ENCODE data around the gene KLHL2.

The KLHL2 gene

DNA sequence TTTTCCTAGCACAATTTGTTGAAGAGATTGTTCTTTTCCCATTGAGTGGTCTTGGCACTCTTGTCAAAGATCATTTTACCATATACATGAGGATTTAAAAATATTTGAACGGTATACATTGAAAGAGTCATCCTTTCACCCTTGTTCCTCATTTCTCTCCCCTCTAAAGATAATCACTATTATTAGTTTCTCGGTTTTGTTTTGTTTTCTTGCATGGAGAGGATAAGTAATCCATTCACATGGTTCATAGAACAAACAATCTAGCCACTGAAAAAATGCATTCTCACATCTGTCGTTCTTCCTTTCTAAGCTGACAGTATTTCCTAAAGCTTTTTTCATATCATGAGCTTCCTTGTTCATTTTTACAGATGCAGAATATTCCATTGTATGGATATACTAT, 80.9 kb downstream of the KLHL2 start:
- no peak overlapping the region for H3K4me3 ChIP-seq (ENCODE audit: low read depth, low read length)
- no peaks in the 10 kb centered on the region for H3K36me3 ChIP-seq (ENCODE audit: control insufficient read depth in 2 of 2, insufficient read depth in 1 of 2, low read length in 2 of 2)
- no peaks in the 10 kb centered on the region for H3K4me1 ChIP-seq (ENCODE audit: control insufficient read depth, insufficient read depth, low read length)

DNA sequence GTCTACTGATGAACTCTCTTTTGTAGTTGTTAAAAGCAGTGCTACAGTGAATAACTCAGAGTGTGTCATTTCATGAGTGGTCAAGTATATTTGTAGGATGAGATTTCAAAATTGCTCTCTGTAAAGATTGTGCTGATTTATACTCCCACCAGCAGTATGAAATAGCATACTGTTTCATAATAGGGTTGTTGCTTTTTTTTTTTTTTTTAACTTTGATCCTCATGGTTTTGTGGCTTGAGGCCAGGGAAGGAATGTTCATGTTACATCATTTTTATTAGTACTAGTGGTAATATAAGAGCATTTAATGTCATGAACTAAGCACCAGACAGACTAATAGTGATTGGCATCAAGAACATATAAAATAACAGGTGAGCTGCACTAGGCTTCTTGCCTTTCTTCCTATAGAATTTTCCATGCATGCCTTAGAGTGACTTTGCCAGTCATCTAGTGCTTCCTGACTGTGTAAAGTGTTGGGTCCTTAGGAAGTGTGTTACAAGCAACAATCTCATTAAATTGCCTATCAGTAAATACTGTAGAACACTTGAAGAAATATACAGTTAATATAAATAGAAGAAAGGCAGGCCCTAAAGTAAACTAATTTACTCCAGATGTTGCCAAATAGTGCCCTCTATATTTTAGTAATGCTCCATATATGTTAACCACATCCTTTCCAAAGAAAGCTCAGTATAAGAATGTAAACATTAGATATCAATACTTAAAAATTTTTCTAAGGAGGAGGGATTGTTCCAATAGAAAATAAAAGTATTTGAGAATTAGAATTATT, 81.5 kb downstream of the KLHL2 start:
- no peaks in the 10 kb centered on the region for H3K36me3 ChIP-seq (ENCODE audit: control insufficient read depth in 2 of 2, insufficient read depth in 1 of 2, low read length in 2 of 2)

More for the DNA sequence above, 80.9 kb downstream of the KLHL2 start:
- no peaks in the 10 kb centered on the region for H3K9me3 ChIP-seq (ENCODE audit: control insufficient read depth, insufficient read depth, low read depth, low read length)
- ChIA-PET POLR2A (no interaction called here), CTCF (no interaction called here)
- no peak overlapping the region for H3K27ac ChIP-seq (ENCODE audit: extremely low read depth, low read depth, low read length)
- TF ChIP-seq ZNF514 (tag by site-specific recombination; IDR thresholded peaks at IDR 0.05) (no peak), KLF7 (tag by site-specific recombination; IDR thresholded peaks at IDR 0.05; ENCODE audit: borderline replicate concordance) (no peak), ZNF629 (tag by site-specific recombination; IDR thresholded peaks at IDR 0.05) (no peak), ZNF510 (tag by site-specific recombination; IDR thresholded peaks at IDR 0.05; ENCODE audit: insufficient replicate concordance) (no peak), ZNF433 (tag by site-specific recombination; IDR thresholded peaks at IDR 0.05; ENCODE audit: low read depth) (no peak), ZNF776 (tag by site-specific recombination; IDR thresholded peaks at IDR 0.05; ENCODE audit: borderline replicate concordance) (no peak), ZNF561 (tag by site-specific recombination; IDR thresholded peaks at IDR 0.05; ENCODE audit: borderline replicate concordance) (no peak), ZNF585B (tag by site-specific recombination; IDR thresholded peaks at IDR 0.05) (no peak)
- TF ChIP-seq, protein P1, sequence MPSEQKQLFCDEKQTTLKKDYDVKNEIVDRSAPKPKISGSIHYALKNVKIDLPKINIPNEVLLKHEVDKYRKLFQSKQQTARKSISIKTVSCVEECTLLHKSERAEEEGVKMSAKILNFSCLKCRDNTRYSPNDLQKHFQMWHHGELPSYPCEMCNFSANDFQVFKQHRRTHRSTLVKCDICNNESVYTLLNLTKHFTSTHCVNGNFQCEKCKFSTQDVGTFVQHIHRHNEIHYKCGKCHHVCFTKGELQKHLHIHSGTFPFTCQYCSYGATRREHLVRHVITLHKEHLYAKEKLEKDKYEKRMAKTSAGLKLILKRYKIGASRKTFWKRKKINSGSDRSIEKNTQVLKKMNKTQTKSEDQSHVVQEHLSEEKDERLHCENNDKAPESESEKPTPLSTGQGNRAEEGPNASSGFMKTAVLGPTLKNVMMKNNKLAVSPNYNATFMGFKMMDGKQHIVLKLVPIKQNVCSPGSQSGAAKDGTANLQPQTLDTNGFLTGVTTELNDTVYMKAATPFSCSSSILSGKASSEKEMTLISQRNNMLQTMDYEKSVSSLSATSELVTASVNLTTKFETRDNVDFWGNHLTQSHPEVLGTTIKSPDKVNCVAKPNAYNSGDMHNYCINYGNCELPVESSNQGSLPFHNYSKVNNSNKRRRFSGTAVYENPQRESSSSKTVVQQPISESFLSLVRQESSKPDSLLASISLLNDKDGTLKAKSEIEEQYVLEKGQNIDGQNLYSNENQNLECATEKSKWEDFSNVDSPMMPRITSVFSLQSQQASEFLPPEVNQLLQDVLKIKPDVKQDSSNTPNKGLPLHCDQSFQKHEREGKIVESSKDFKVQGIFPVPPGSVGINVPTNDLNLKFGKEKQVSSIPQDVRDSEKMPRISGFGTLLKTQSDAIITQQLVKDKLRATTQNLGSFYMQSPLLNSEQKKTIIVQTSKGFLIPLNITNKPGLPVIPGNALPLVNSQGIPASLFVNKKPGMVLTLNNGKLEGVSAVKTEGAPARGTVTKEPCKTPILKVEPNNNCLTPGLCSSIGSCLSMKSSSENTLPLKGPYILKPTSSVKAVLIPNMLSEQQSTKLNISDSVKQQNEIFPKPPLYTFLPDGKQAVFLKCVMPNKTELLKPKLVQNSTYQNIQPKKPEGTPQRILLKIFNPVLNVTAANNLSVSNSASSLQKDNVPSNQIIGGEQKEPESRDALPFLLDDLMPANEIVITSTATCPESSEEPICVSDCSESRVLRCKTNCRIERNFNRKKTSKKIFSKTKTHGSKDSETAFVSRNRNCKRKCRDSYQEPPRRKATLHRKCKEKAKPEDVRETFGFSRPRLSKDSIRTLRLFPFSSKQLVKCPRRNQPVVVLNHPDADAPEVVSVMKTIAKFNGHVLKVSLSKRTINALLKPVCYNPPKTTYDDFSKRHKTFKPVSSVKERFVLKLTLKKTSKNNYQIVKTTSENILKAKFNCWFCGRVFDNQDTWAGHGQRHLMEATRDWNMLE (tag by site-specific recombination; conservative IDR thresholded peaks at IDR 0.05; ENCODE audit: low read depth): no peak
- TF ChIP-seq, protein P2, sequence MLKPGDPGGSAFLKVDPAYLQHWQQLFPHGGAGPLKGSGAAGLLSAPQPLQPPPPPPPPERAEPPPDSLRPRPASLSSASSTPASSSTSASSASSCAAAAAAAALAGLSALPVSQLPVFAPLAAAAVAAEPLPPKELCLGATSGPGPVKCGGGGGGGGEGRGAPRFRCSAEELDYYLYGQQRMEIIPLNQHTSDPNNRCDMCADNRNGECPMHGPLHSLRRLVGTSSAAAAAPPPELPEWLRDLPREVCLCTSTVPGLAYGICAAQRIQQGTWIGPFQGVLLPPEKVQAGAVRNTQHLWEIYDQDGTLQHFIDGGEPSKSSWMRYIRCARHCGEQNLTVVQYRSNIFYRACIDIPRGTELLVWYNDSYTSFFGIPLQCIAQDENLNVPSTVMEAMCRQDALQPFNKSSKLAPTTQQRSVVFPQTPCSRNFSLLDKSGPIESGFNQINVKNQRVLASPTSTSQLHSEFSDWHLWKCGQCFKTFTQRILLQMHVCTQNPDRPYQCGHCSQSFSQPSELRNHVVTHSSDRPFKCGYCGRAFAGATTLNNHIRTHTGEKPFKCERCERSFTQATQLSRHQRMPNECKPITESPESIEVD (tag by site-specific recombination; IDR thresholded peaks at IDR 0.05): no peak

More for the DNA sequence above, 81.5 kb downstream of the KLHL2 start:
- H3K4me3 ChIP-seq (ENCODE audit: low read depth, low read length): no peak overlapping the region
- no peaks in the 10 kb centered on the region for H3K9me3 ChIP-seq (ENCODE audit: control insufficient read depth, insufficient read depth, low read depth, low read length)
- H3K27ac ChIP-seq (ENCODE audit: extremely low read depth, low read depth, low read length): no peak overlapping the region
- no peaks in the 10 kb centered on the region for H3K4me1 ChIP-seq (ENCODE audit: control insufficient read depth, insufficient read depth, low read length)
- CTCF ChIA-PET: interaction anchor here (0.5 kb wide), 1 partner anchor 176 kb away, joined by 3 read pairs; no protein-coding TSS in a partner anchor
- no peak for TF ChIP-seq ZNF114 (tag by site-specific recombination; IDR thresholded peaks at IDR 0.05)
- TF ChIP-seq, protein P3, sequence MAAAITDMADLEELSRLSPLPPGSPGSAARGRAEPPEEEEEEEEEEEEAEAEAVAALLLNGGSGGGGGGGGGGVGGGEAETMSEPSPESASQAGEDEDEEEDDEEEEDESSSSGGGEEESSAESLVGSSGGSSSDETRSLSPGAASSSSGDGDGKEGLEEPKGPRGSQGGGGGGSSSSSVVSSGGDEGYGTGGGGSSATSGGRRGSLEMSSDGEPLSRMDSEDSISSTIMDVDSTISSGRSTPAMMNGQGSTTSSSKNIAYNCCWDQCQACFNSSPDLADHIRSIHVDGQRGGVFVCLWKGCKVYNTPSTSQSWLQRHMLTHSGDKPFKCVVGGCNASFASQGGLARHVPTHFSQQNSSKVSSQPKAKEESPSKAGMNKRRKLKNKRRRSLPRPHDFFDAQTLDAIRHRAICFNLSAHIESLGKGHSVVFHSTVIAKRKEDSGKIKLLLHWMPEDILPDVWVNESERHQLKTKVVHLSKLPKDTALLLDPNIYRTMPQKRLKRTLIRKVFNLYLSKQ (tag by site-specific recombination; IDR thresholded peaks at IDR 0.05; ENCODE audit: borderline replicate concordance): no peak
- POLR2A ChIA-PET: no interaction called here

Measured in HEK293 (cell line).